Upper lobe of left lung (tissue), 6 donors: ENCODE measurements around the gene RANBP9. TPM values are rescaled to one million over a fixed set of nuclear protein-coding genes. Genes with fewer than 3 reads are reported as not detected.
A peak's percentile ranks its signal among the peaks of the same experiment; 100 is the strongest.

Experiments
- ATAC-seq, 2 donors: fragments of 200-7000 bp; cut with Tn5 transposase; one replicate each; pipeline ENCODE4 v1.9.1; 2022; ENCODE audit warnings: mild to moderate bottlenecking in 2 of 2, moderate library complexity in 2 of 2; ENCODE audit not compliant: low FRiP score in 2 of 2
- DNase-seq, 2 donors: peaks; one replicate each; pipeline ENCODE4 v3.0.0-alpha.2; 2019 to 2020
- H3K27ac ChIP-seq, 4 donors: fragments of 200-600 bp; sonication (generic); one replicate each; pipeline ENCODE4 v1.5.1; 2016 to 2019
- H3K27me3 ChIP-seq, 4 donors: fragments of 200-600 bp; sonication (generic); one replicate each; pipeline ENCODE4 v1.5.1; 2017 to 2019
- H3K36me3 ChIP-seq, 4 donors: fragments of 200-600 bp; sonication (generic); one replicate each; pipeline ENCODE4 v1.5.1; 2016 to 2019
- H3K4me1 ChIP-seq, 4 donors: fragments of 200-600 bp; sonication (generic); one replicate each; pipeline ENCODE4 v1.5.1; 2018 to 2019
- H3K4me3 ChIP-seq, 4 donors: fragments of 200-600 bp; sonication (generic); one replicate each; pipeline ENCODE4 v1.5.1; 2017 to 2019; ENCODE audit warnings: mild to moderate bottlenecking in 2 of 4, moderate library complexity in 1 of 4
- H3K9me3 ChIP-seq, 4 donors: fragments of 200-600 bp; sonication (generic); one replicate each; pipeline ENCODE4 v1.5.1; 2018 to 2019
- EP300 ChIP-seq, 4 donors: sonication (generic); formaldehyde crosslinking; IDR thresholded peaks; one replicate each; pipeline ENCODE4 v1.5.1; 2017; ENCODE audit warnings: antibody characterized with exemption in 4 of 4, control low read depth in 2 of 4
- POLR2A ChIP-seq, 4 donors: fragments of 450-650 bp; IDR thresholded peaks; one replicate each; pipeline ENCODE4 v1.5.1; 2016 to 2017; ENCODE audit warnings: antibody characterized with exemption in 4 of 4, mild to moderate bottlenecking in 2 of 4
- POLR2AphosphoS5 ChIP-seq, 2 donors: sonication (generic); formaldehyde crosslinking; IDR thresholded peaks; one replicate each; pipeline ENCODE4 v1.5.1; 2017; ENCODE audit warnings: antibody characterized with exemption in 2 of 2
- WGBS, 2 donors: methylation state at CpG; one replicate each; pipeline ENCODE4 v1.1.5; 2017 to 2018; 5-methylcytosine and 5-hydroxymethylcytosine counted together
- total RNA-seq, 6 donors: library from RNA; depleted of rRNA in 4 of 6; stranded (reverse); fragments of >200 nt in 4 of 6; gene quantifications; one replicate each; pipeline versions ENCODE4 v1.1.0 to v1.2.1, GENCODE V29; 2016 to 2021
- TF ChIP-seq, protein P1 (sequence below), 6 experiments: fragments of 450-650 bp in 4 of 6; fragments of 200-600 bp in 2 of 6; sonication (generic) in 2 of 6; IDR thresholded peaks; one replicate each; pipeline ENCODE4 v1.5.1; 2016 to 2019; ENCODE audit warnings: antibody characterized with exemption in 6 of 6
- donor health status: DM: no; HTN: no; CAD: no; lungs with moderate emphysema.
- donor health status: DM: no; HTN: yes; CAD: no; lungs with severe emphysema.

Gene RANBP9
- total RNA-seq, 6 donors from 2014 or later: 29.8 to 46.7 (median 36.4) TPM

- ATAC-seq (no peak), DNase-seq (no peak)
- 91 to 94% methylated on average over 1 of the region's 1 CpG for WGBS, 2 donors
- no peak overlapping the region for H3K27ac ChIP-seq
- H3K36me3 ChIP-seq: peaks cover 0 to 72% (median 40%) of the 10 kb centered on the region in 4 donors
- no peaks in the 10 kb centered on the region for H3K4me1 ChIP-seq
- no peak for TF ChIP-seq POLR2A (IDR thresholded peaks at IDR 0.05)
- no peak for TF ChIP-seq POLR2AphosphoS5 (IDR thresholded peaks at IDR 0.05)
- no peak for TF ChIP-seq EP300 (IDR thresholded peaks at IDR 0.05)
- TF ChIP-seq, protein P1, sequence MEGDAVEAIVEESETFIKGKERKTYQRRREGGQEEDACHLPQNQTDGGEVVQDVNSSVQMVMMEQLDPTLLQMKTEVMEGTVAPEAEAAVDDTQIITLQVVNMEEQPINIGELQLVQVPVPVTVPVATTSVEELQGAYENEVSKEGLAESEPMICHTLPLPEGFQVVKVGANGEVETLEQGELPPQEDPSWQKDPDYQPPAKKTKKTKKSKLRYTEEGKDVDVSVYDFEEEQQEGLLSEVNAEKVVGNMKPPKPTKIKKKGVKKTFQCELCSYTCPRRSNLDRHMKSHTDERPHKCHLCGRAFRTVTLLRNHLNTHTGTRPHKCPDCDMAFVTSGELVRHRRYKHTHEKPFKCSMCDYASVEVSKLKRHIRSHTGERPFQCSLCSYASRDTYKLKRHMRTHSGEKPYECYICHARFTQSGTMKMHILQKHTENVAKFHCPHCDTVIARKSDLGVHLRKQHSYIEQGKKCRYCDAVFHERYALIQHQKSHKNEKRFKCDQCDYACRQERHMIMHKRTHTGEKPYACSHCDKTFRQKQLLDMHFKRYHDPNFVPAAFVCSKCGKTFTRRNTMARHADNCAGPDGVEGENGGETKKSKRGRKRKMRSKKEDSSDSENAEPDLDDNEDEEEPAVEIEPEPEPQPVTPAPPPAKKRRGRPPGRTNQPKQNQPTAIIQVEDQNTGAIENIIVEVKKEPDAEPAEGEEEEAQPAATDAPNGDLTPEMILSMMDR (IDR thresholded peaks at IDR 0.05): no peak
- H3K27me3 ChIP-seq: no peaks in the 10 kb centered on the region
- no peaks in the 10 kb centered on the region for H3K9me3 ChIP-seq
- H3K4me3 ChIP-seq: no peak overlapping the region
Observed at GRCh38 chr6:13590574-13591153, 121.0 kb downstream of the RANBP9 start.

DNA sequence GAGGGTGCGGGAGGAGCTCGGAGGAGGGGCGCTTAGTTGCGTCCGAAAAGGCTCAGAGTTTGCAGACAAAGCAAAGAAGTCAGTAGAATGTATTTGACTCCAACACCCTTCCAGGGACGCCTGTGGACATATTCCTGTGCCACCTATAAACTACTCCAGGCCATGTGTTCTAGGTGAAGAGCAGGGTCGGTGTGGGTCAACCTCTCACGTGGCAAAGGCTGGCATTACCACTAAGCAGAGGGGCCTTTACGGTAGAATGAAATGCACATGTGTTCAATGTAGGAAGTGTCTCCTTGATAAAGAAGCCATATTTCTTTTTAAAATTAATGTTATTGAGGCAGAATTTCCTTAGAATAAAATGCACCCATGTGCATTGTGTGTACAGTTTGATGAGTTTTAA is 121.8 kb downstream of the RANBP9 start:
- ATAC-seq (no peak), DNase-seq (no peak)
- 91 to 96% methylated on average over 9 of the region's 9 CpGs for WGBS, 2 donors
- TF ChIP-seq EP300 (IDR thresholded peaks at IDR 0.05): no peak
- TF ChIP-seq POLR2AphosphoS5 (IDR thresholded peaks at IDR 0.05): no peak
- TF ChIP-seq, protein P1 (IDR thresholded peaks at IDR 0.05): no peak
- TF ChIP-seq POLR2A (IDR thresholded peaks at IDR 0.05): no peak
- Histone ChIP-seq H3K36me3 (peaks cover 0 to 74% (median 40%) of the 10 kb centered on the region in 4 donors), H3K4me1 (no peaks in the 10 kb centered on the region), H3K4me3 (no peak overlapping the region), H3K9me3 (no peaks in the 10 kb centered on the region), H3K27me3 (no peaks in the 10 kb centered on the region), H3K27ac (no peak overlapping the region)

- 96 to 100% methylated on average over 2 to 7 of the region's 7 CpGs for WGBS, 2 donors
- no peak overlapping the region for H3K4me3 ChIP-seq
- TF ChIP-seq POLR2A (IDR thresholded peaks at IDR 0.05): no peak
- TF ChIP-seq EP300 (IDR thresholded peaks at IDR 0.05): no peak
- TF ChIP-seq, protein P1 (IDR thresholded peaks at IDR 0.05): no peak
- TF ChIP-seq POLR2AphosphoS5 (IDR thresholded peaks at IDR 0.05): no peak
- H3K36me3 ChIP-seq: peaks cover 0 to 58% (median 32%) of the 10 kb centered on the region in 4 donors
- H3K4me1 ChIP-seq: no peaks in the 10 kb centered on the region
- DNase-seq (no peak), ATAC-seq (no peak)
- no peaks in the 10 kb centered on the region for H3K9me3 ChIP-seq
- no peak overlapping the region for H3K27ac ChIP-seq
- H3K27me3 ChIP-seq: no peaks in the 10 kb centered on the region
Observed at GRCh38 chr6:13586603-13587542, 124.8 kb downstream of the RANBP9 start.

DNA sequence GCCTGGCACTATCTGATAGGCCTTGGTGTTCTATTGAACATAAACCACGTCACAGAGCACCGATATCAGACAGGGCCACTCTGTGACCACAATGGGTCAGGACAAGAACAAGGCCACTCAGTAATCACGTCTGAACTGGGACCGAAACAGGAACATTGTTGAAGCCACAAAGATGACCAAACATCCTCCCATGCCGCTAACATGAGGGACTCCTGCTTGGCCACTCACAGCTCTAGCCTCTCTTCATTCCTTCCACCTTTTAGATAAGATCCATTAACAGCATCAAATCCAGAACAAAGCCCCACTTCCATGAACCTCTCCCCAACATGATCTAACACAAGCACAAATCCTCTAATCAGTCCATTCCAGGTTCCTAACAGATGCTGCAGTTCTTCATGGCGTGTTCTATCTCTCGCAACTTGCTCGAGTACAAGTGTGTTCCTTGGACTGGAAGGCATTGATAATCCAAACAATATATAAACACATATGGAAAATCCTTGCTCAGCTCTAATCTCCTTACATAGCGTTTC is 129.9 kb downstream of the RANBP9 start:
- peak in 1 of 2 donors; percentile 49 for DNase-seq
- H3K4me3 ChIP-seq: no peak overlapping the region
- H3K9me3 ChIP-seq: no peaks in the 10 kb centered on the region
- TF ChIP-seq, protein P1 (IDR thresholded peaks at IDR 0.05): no peak
- TF ChIP-seq EP300 (IDR thresholded peaks at IDR 0.05): no peak
- no peak for TF ChIP-seq POLR2AphosphoS5 (IDR thresholded peaks at IDR 0.05)
- H3K36me3 ChIP-seq: peaks cover 0 to 29% (median 9%) of the 10 kb centered on the region in 4 donors
- ATAC-seq: peak; percentile 61
- no peaks in the 10 kb centered on the region for H3K4me1 ChIP-seq
- 64 to 84% methylated on average over 9 of the region's 9 CpGs for WGBS, 2 donors
- no peaks in the 10 kb centered on the region for H3K27me3 ChIP-seq
- peak overlapping the region in 2 of 4 donors; percentile 47 to 58 for H3K27ac ChIP-seq
